ENCODE measurements around the gene OGDHL. TPM values are rescaled to one million over a fixed set of nuclear protein-coding genes. Genes with fewer than 3 reads are reported as not detected.

OGDHL gene
- total RNA-seq, 1 experiment from 2014 or later: 22.6 TPM

GRCh38 chr10:49751636-49752510 is 10.2 kb downstream of the OGDHL start:
- Histone ChIP-seq H2BK20ac (ENCODE audit: low read depth, low read length, poor library complexity, severe bottlenecking) (no peak overlapping the region), H3K27me3 (ENCODE audit: insufficient read depth, low read length) (no peaks in the 10 kb centered on the region), H3K4me2 (ENCODE audit: insufficient read depth, insufficient read length, low read length) (no peak overlapping the region), H3K23me2 (ENCODE audit: insufficient read length, low read depth, low read length, poor library complexity, severe bottlenecking) (no peaks in the 10 kb centered on the region), H3K4ac (ENCODE audit: low read depth, low read length) (no peak overlapping the region), H3K27ac (ENCODE audit: insufficient read length, low read depth, low read length) (no peak overlapping the region), H2AFZ (ENCODE audit: low read length) (no peak overlapping the region), H3K79me2 (ENCODE audit: insufficient read depth, low read length) (no peaks in the 10 kb centered on the region), H4K20me1 (ENCODE audit: control insufficient read depth, insufficient read depth, insufficient read length) (no peaks in the 10 kb centered on the region), H3K56ac (ENCODE audit: insufficient read length, low read depth, low read length) (no peak overlapping the region), H3K79me1 (ENCODE audit: insufficient read depth, low read depth, low read length, poor library complexity, severe bottlenecking) (no peaks in the 10 kb centered on the region), H3T11ph (ENCODE audit: low read length) (no peak overlapping the region), H3K18ac (ENCODE audit: insufficient read length, low read depth, low read length) (no peak overlapping the region), H2BK12ac (ENCODE audit: insufficient read length, low read depth, low read length) (no peak overlapping the region), H3K23ac (ENCODE audit: insufficient read length, low read depth, low read length) (no peak overlapping the region), H2AK5ac (ENCODE audit: insufficient read length, low read length) (no peak overlapping the region), H4K5ac (ENCODE audit: insufficient read length, low read depth, low read length) (no peak overlapping the region), H2BK15ac (ENCODE audit: low read depth, low read length) (no peak overlapping the region), H2BK5ac (ENCODE audit: insufficient read length, low read length) (no peak overlapping the region), H3K9me3 (ENCODE audit: control insufficient read depth, low read depth, low read length) (no peaks in the 10 kb centered on the region), H2BK120ac (ENCODE audit: low read depth, low read length, poor library complexity, severe bottlenecking) (no peak overlapping the region), H3K14ac (ENCODE audit: insufficient read depth, low read length) (no peak overlapping the region), H3K4me1 (ENCODE audit: insufficient read depth, low read length) (no peaks in the 10 kb centered on the region), H4K8ac (replicated peaks; ENCODE audit: insufficient read length, low read depth, low read length) (no peak overlapping the region), H4K91ac (ENCODE audit: insufficient read length, low read depth, low read length) (no peak overlapping the region), H3K9ac (ENCODE audit: extremely low read depth, insufficient read length, low read length) (no peak overlapping the region)
- peak; percentile 22 for DNase-seq
- no peak overlapping the region for H3K4me3 Mint-ChIP-seq
- H3K27me3 Mint-ChIP-seq (ENCODE audit: low read depth): no peaks in the 10 kb centered on the region; the same call in 1 of the 2 replicates
- H3K36me3 Mint-ChIP-seq (ENCODE audit: insufficient read depth in 1 of 3, low read depth in 3 of 3): peaks cover 6 to 21% (median 19%) of the 10 kb centered on the region in 3 experiments; a peak in 5 of 7 replicates
- H3K9me3 Mint-ChIP-seq: no peaks in the 10 kb centered on the region
- TF ChIP-seq, protein P1, sequence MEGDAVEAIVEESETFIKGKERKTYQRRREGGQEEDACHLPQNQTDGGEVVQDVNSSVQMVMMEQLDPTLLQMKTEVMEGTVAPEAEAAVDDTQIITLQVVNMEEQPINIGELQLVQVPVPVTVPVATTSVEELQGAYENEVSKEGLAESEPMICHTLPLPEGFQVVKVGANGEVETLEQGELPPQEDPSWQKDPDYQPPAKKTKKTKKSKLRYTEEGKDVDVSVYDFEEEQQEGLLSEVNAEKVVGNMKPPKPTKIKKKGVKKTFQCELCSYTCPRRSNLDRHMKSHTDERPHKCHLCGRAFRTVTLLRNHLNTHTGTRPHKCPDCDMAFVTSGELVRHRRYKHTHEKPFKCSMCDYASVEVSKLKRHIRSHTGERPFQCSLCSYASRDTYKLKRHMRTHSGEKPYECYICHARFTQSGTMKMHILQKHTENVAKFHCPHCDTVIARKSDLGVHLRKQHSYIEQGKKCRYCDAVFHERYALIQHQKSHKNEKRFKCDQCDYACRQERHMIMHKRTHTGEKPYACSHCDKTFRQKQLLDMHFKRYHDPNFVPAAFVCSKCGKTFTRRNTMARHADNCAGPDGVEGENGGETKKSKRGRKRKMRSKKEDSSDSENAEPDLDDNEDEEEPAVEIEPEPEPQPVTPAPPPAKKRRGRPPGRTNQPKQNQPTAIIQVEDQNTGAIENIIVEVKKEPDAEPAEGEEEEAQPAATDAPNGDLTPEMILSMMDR (conservative IDR thresholded peaks at IDR 0.05): no peak
- H3K27ac Mint-ChIP-seq: peak overlapping the region in 1 of 3 experiments; percentile 88; a peak in 3 of 7 replicates
- no peaks in the 10 kb centered on the region for H3K4me1 Mint-ChIP-seq
- WGBS (ENCODE audit: extremely low coverage, insufficient read length, low lambda C conversion rate): no CpG with 5 or more reads among the region's 20 CpGs

Data from H9 (cell line).